ENCODE data around the gene RAD18. TPM values are rescaled to one million over a fixed set of nuclear protein-coding genes. Genes with fewer than 3 reads are reported as not detected.

The RAD18 gene
- total RNA-seq, 4 donors from 2014 or later, result 4.7 to 15.6 (median 8.5) TPM

- TF ChIP-seq EP300 (IDR thresholded peaks at IDR 0.05) (no peak), POLR2AphosphoS5 (IDR thresholded peaks at IDR 0.05) (no peak), POLR2A (IDR thresholded peaks at IDR 0.05) (no peak), CTCF (IDR thresholded peaks at IDR 0.05) (no peak)
- Histone ChIP-seq H3K27me3 (no peaks in the 10 kb centered on the region), H3K4me3 (no peak overlapping the region), H3K36me3 (peaks cover 33% of the 10 kb centered on the region), H3K9me3 (no peaks in the 10 kb centered on the region), H3K27ac (no peak overlapping the region), H3K4me1 (no peaks in the 10 kb centered on the region)
- WGBS, result 87% methylated on average over 4 of the region's 4 CpGs
- no peak for DNase-seq (ENCODE audit: low spot score in 2 of 2)
Observed at GRCh38 chr3:8942746-8943488, 20.4 kb downstream of the RAD18 start.

- H3K4me3 ChIP-seq, result no peak overlapping the region
- no peak for DNase-seq (ENCODE audit: low spot score in 2 of 2)
- 75% methylated on average over 4 of the region's 4 CpGs for WGBS
- H3K36me3 ChIP-seq, result peaks cover 33% of the 10 kb centered on the region
- no peaks in the 10 kb centered on the region for H3K9me3 ChIP-seq
- H3K27me3 ChIP-seq, result no peaks in the 10 kb centered on the region
- no peak overlapping the region for H3K27ac ChIP-seq
- H3K4me1 ChIP-seq, result no peaks in the 10 kb centered on the region
- TF ChIP-seq POLR2A (IDR thresholded peaks at IDR 0.05) (no peak), EP300 (IDR thresholded peaks at IDR 0.05) (no peak), CTCF (IDR thresholded peaks at IDR 0.05) (no peak), POLR2AphosphoS5 (IDR thresholded peaks at IDR 0.05) (no peak)
Observed at GRCh38 chr3:8942115-8942514, 21.2 kb downstream of the RAD18 start.

- no peaks in the 10 kb centered on the region for H3K27me3 ChIP-seq
- no peak for DNase-seq (ENCODE audit: low spot score in 2 of 2)
- H3K36me3 ChIP-seq, result peaks cover 27% of the 10 kb centered on the region
- no peaks in the 10 kb centered on the region for H3K4me1 ChIP-seq
- H3K27ac ChIP-seq, result no peak overlapping the region
- no peaks in the 10 kb centered on the region for H3K9me3 ChIP-seq
- 79% methylated on average over 1 of the region's 1 CpG for WGBS
- H3K4me3 ChIP-seq, result no peak overlapping the region
- TF ChIP-seq POLR2AphosphoS5 (IDR thresholded peaks at IDR 0.05) (no peak), POLR2A (IDR thresholded peaks at IDR 0.05) (no peak), EP300 (IDR thresholded peaks at IDR 0.05) (no peak), CTCF (IDR thresholded peaks at IDR 0.05) (no peak)
Observed at GRCh38 chr3:8938021-8938420, 25.3 kb downstream of the RAD18 start.

- peaks cover 22% of the 10 kb centered on the region for H3K36me3 ChIP-seq
- H3K27ac ChIP-seq, result no peak overlapping the region
- no peak overlapping the region for H3K4me3 ChIP-seq
- 72% methylated on average over 6 of the region's 6 CpGs for WGBS
- no peaks in the 10 kb centered on the region for H3K27me3 ChIP-seq
- no peak for DNase-seq (ENCODE audit: low spot score in 2 of 2)
- no peaks in the 10 kb centered on the region for H3K4me1 ChIP-seq
- TF ChIP-seq POLR2AphosphoS5 (IDR thresholded peaks at IDR 0.05), result no peak
- TF ChIP-seq EP300 (IDR thresholded peaks at IDR 0.05), result no peak
- TF ChIP-seq CTCF (IDR thresholded peaks at IDR 0.05), result no peak
- no peak for TF ChIP-seq POLR2A (IDR thresholded peaks at IDR 0.05)
- H3K9me3 ChIP-seq, result no peaks in the 10 kb centered on the region
Observed at GRCh38 chr3:8937064-8938020, 25.9 kb downstream of the RAD18 start.

GRCh38 chr3:8932507-8932906, 30.8 kb downstream of the RAD18 start:
- no peak overlapping the region for H3K27ac ChIP-seq
- no peak for DNase-seq (ENCODE audit: low spot score in 2 of 2)
- no peaks in the 10 kb centered on the region for H3K4me1 ChIP-seq
- 94% methylated on average over 2 of the region's 2 CpGs for WGBS
- no peak overlapping the region for H3K4me3 ChIP-seq
- peaks cover 9% of the 10 kb centered on the region for H3K36me3 ChIP-seq
- no peaks in the 10 kb centered on the region for H3K27me3 ChIP-seq
- no peaks in the 10 kb centered on the region for H3K9me3 ChIP-seq
- TF ChIP-seq EP300 (IDR thresholded peaks at IDR 0.05) (no peak), POLR2AphosphoS5 (IDR thresholded peaks at IDR 0.05) (no peak), CTCF (IDR thresholded peaks at IDR 0.05) (no peak), POLR2A (IDR thresholded peaks at IDR 0.05) (no peak)
